Measurements from ENCODE around the gene ALG1L2. TPM values are rescaled to one million over a fixed set of nuclear protein-coding genes. Genes with fewer than 3 reads are reported as not detected.
"Not testable (repeated sequence)": the region's sequence is repeated elsewhere in the genome, so short reads cannot be mapped to it uniquely, and the experiment has no call there.

The ALG1L2 gene
- polyA plus RNA-seq, 1 of the 3 experiments (the other 2 are of a cell fraction): not detected

GRCh38 chr3:130119824-130120223, 38.2 kb downstream of the ALG1L2 start:
- H4K20me1 ChIP-seq (ENCODE audit: insufficient read depth); H3F3A ChIP-seq (replicated peaks; ENCODE audit: insufficient read depth); H3K36me3 ChIP-seq (replicated peaks in 1 of 2; ENCODE audit: control insufficient read depth in 1 of 2, insufficient read depth in 2 of 2, low read length in 1 of 2); H3K9me3 ChIP-seq; H3K9me2 ChIP-seq; H3K4me1 ChIP-seq (ENCODE audit: control insufficient read depth in 1 of 2, insufficient read depth in 2 of 2, low read depth in 1 of 2, low read length in 1 of 2); POLR2A ChIA-PET; H3K9ac ChIP-seq; H3K27me3 ChIP-seq (ENCODE audit: insufficient read depth); CTCF ChIA-PET; H2AFZ ChIP-seq (ENCODE audit: low read depth); H3K79me2 ChIP-seq (ENCODE audit: insufficient read depth): not testable (repeated sequence)
- DNase-seq: peak; percentile 55
- WGBS (ENCODE audit: low lambda C conversion rate): 8% methylated on average over 9 of the region's 9 CpGs
- Histone ChIP-seq H3K27ac (ENCODE audit: low read depth in 2 of 2, low read length in 1 of 2) (peak overlapping the region in 1 of 2 experiments; percentile 85; a peak in 2 of 4 replicates), H3K4me2 (peak overlapping the region; percentile 37; the same call in 1 of the 2 replicates), H3K4me3 (ENCODE audit: low read depth in 2 of 2, low read length in 1 of 2) (peak overlapping the region in 1 of 2 experiments; percentile 17; a peak in 1 of 4 replicates)
- TF ChIP-seq GATA2 (CRISPR knock-in tag; IDR thresholded peaks at IDR 0.05) (peak; percentile 74), EP300 (IDR thresholded peaks at IDR 0.05; ENCODE audit: borderline replicate concordance in 1 of 2, low read depth in 1 of 2, low read length in 1 of 2) (peak in 1 of 2 experiments; percentile 24; a peak in 1 of 4 replicates)

- H3K9me3 ChIP-seq; H3K4me3 ChIP-seq (ENCODE audit: low read depth in 2 of 2, low read length in 1 of 2); H3K27ac ChIP-seq (ENCODE audit: low read depth in 2 of 2, low read length in 1 of 2); POLR2A ChIA-PET; H3K27me3 ChIP-seq (ENCODE audit: insufficient read depth); H4K20me1 ChIP-seq (ENCODE audit: insufficient read depth); H3K9me2 ChIP-seq; H3K4me2 ChIP-seq; H3K36me3 ChIP-seq (replicated peaks in 1 of 2; ENCODE audit: control insufficient read depth in 1 of 2, insufficient read depth in 2 of 2, low read length in 1 of 2); H3K9ac ChIP-seq; H3K4me1 ChIP-seq (ENCODE audit: control insufficient read depth in 1 of 2, insufficient read depth in 2 of 2, low read depth in 1 of 2, low read length in 1 of 2); H2AFZ ChIP-seq (ENCODE audit: low read depth); DNase-seq; CTCF ChIA-PET; H3K79me2 ChIP-seq (ENCODE audit: insufficient read depth); H3F3A ChIP-seq (replicated peaks; ENCODE audit: insufficient read depth): not testable (repeated sequence)
- WGBS (ENCODE audit: low lambda C conversion rate): 61% methylated on average over 3 of the region's 3 CpGs
These were observed 38.7 kb downstream of the ALG1L2 start for GRCh38 chr3:130120291-130120690.

DNA sequence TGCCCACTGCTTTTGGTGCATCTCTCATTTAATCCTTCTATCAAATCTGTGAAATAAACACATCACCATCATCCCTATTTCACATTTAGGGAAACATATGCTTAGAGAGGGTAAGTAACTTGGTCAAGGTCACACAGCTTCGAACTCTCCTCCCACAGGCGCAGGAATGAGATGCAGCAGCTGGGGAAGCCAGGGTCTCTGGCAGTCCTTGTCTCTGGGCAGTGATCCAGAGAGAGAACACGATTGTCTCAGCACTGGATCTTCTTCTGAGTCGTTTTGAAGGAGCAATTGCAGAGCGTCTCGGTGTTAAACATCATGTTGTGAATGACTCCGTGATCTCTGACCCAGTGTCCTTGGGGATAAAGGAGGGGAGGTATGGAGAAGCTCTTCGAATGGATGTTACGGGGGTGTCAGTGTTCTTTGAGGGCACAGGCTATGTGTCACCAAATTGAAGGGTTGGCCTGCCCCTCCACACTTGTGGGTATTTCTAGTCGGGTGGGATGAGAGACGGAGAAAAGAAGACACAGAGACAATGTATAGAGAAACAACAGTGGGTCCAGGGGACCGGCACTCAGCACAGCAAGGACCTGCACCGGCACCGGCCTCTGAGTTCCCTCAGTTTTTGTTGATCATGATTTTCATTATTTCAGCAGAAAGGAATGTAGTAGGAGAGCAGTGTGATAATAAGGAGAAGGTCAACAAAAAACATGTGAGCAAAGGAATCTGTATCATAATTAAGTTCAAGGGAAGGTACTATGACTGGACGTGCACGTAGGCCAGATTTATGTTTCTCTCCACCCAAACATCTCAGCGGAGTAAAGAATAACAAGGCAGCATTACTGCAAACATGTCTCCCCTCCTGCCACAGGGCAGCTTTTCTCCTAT, 41.5 kb downstream of the ALG1L2 start:
- H3F3A ChIP-seq (replicated peaks; ENCODE audit: insufficient read depth); CTCF ChIA-PET; H3K36me3 ChIP-seq (replicated peaks in 1 of 2; ENCODE audit: control insufficient read depth in 1 of 2, insufficient read depth in 2 of 2, low read length in 1 of 2); H3K4me1 ChIP-seq (ENCODE audit: control insufficient read depth in 1 of 2, insufficient read depth in 2 of 2, low read depth in 1 of 2, low read length in 1 of 2); H4K20me1 ChIP-seq (ENCODE audit: insufficient read depth); DNase-seq; H3K4me2 ChIP-seq; H3K27me3 ChIP-seq (ENCODE audit: insufficient read depth); H3K9me2 ChIP-seq; H3K4me3 ChIP-seq (ENCODE audit: low read depth in 2 of 2, low read length in 1 of 2); H3K79me2 ChIP-seq (ENCODE audit: insufficient read depth); H3K27ac ChIP-seq (ENCODE audit: low read depth in 2 of 2, low read length in 1 of 2); H3K9ac ChIP-seq; POLR2A ChIA-PET; H3K9me3 ChIP-seq; H2AFZ ChIP-seq (ENCODE audit: low read depth): not testable (repeated sequence)
- 57% methylated on average over 17 of the region's 17 CpGs for WGBS (ENCODE audit: low lambda C conversion rate)

GRCh38 chr3:130125406-130125805, 43.8 kb downstream of the ALG1L2 start:
- H3K4me2 ChIP-seq; H3K4me3 ChIP-seq (ENCODE audit: low read depth in 2 of 2, low read length in 1 of 2); H4K20me1 ChIP-seq (ENCODE audit: insufficient read depth); H3K27me3 ChIP-seq (ENCODE audit: insufficient read depth); H3F3A ChIP-seq (replicated peaks; ENCODE audit: insufficient read depth); H3K27ac ChIP-seq (ENCODE audit: low read depth in 2 of 2, low read length in 1 of 2); CTCF ChIA-PET; H3K4me1 ChIP-seq (ENCODE audit: control insufficient read depth in 1 of 2, insufficient read depth in 2 of 2, low read depth in 1 of 2, low read length in 1 of 2); H3K79me2 ChIP-seq (ENCODE audit: insufficient read depth); H2AFZ ChIP-seq (ENCODE audit: low read depth); DNase-seq; H3K9me3 ChIP-seq; H3K9me2 ChIP-seq; H3K9ac ChIP-seq; POLR2A ChIA-PET; H3K36me3 ChIP-seq (replicated peaks in 1 of 2; ENCODE audit: control insufficient read depth in 1 of 2, insufficient read depth in 2 of 2, low read length in 1 of 2): not testable (repeated sequence)
- WGBS (ENCODE audit: low lambda C conversion rate): 51% methylated on average over 2 of the region's 2 CpGs

DNA sequence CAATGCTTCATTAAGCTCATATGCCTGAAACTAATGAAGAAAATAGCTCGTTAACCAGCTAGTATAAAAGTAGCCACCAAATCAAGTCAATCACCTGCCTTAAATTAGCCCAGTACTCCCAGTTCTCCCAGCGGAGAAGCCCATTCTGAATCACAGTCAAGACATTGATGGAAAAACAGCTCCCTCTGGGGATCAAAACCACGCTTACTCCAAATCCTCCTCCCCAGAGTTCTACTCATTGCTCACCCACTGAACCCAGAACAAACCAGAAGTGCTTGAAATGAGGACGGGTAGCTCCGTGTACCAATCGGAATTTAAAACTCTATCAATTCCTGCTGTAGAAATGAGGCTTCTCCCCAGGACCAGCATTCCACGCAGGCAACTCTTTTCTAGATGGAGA, 54.7 kb downstream of the ALG1L2 start:
- WGBS (ENCODE audit: low lambda C conversion rate): 58% methylated on average over 7 of the region's 7 CpGs
- POLR2A ChIA-PET; H3K36me3 ChIP-seq (replicated peaks in 1 of 2; ENCODE audit: control insufficient read depth in 1 of 2, insufficient read depth in 2 of 2, low read length in 1 of 2); H3K27me3 ChIP-seq (ENCODE audit: insufficient read depth); H3F3A ChIP-seq (replicated peaks; ENCODE audit: insufficient read depth); H3K4me3 ChIP-seq (ENCODE audit: low read depth in 2 of 2, low read length in 1 of 2); H3K27ac ChIP-seq (ENCODE audit: low read depth in 2 of 2, low read length in 1 of 2); H3K9ac ChIP-seq; H3K79me2 ChIP-seq (ENCODE audit: insufficient read depth); H3K4me1 ChIP-seq (ENCODE audit: control insufficient read depth in 1 of 2, insufficient read depth in 2 of 2, low read depth in 1 of 2, low read length in 1 of 2); H3K4me2 ChIP-seq; DNase-seq; H3K9me3 ChIP-seq; H2AFZ ChIP-seq (ENCODE audit: low read depth); H3K9me2 ChIP-seq; H4K20me1 ChIP-seq (ENCODE audit: insufficient read depth): not testable (repeated sequence)
- CTCF ChIA-PET: interaction anchor here (1.1 kb wide), 1 partner anchor 194 kb away, joined by 3 read pairs; no protein-coding TSS in a partner anchor

DNA sequence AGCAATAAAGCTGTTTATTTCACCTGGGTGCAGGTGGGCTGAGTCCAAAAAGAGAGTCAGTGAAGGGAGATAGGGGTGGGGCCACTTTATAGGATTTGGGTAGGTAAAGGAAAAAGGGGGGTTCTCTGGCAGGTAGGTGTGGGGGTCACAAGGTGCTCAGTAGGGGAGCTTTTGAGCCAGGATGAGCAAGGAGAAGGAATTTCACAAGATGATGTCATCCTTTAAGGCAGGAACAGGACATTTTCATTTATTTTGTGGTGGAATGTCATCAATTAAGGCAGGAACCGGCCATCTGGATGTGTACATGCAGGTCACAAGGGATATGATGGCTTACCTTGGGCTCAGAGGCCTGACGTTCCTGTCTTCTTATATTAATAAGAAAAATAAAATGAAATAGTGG, 56.1 kb downstream of the ALG1L2 start:
- H3F3A ChIP-seq (replicated peaks; ENCODE audit: insufficient read depth); H4K20me1 ChIP-seq (ENCODE audit: insufficient read depth); H3K36me3 ChIP-seq (replicated peaks in 1 of 2; ENCODE audit: control insufficient read depth in 1 of 2, insufficient read depth in 2 of 2, low read length in 1 of 2); DNase-seq; H3K9ac ChIP-seq; H3K79me2 ChIP-seq (ENCODE audit: insufficient read depth); H2AFZ ChIP-seq (ENCODE audit: low read depth); H3K4me3 ChIP-seq (ENCODE audit: low read depth in 2 of 2, low read length in 1 of 2); H3K4me1 ChIP-seq (ENCODE audit: control insufficient read depth in 1 of 2, insufficient read depth in 2 of 2, low read depth in 1 of 2, low read length in 1 of 2); H3K27me3 ChIP-seq (ENCODE audit: insufficient read depth); H3K4me2 ChIP-seq; POLR2A ChIA-PET; H3K9me2 ChIP-seq; CTCF ChIA-PET; H3K27ac ChIP-seq (ENCODE audit: low read depth in 2 of 2, low read length in 1 of 2); H3K9me3 ChIP-seq: not testable (repeated sequence)
- WGBS (ENCODE audit: low lambda C conversion rate): 17% methylated on average over 2 of the region's 2 CpGs

Data from SK-N-SH (cell line).